Gastrocnemius medialis (tissue), 4 donors: ENCODE data around the gene ZNF846.
"Not testable (repeated sequence)": the region's sequence is repeated elsewhere in the genome, so short reads cannot be mapped to it uniquely, and the experiment has no call there.

ENCODE experiments used
- CTCF ChIP-seq, 5 experiments: fragments of 450-650 bp in 3 of 5; fragments of 200-600 bp in 2 of 5; sonication (generic) in 2 of 5; IDR thresholded peaks in 4 of 5; conservative IDR thresholded peaks in 1 of 5; 1 replicate in 4 of 5; 2 replicates in 1 of 5; pipeline ENCODE4 v1.5.1; 2016 to 2019; ENCODE audit warnings: antibody characterized with exemption in 5 of 5, mild to moderate bottlenecking in 3 of 5, moderate library complexity in 3 of 5
- POLR2A ChIP-seq, 2 donors: fragments of 450-650 bp; IDR thresholded peaks; one replicate each; pipeline ENCODE4 v1.6.1; 2017; ENCODE audit warnings: antibody characterized with exemption in 2 of 2, mild to moderate bottlenecking in 2 of 2, moderate library complexity in 2 of 2

GRCh38 chr19:9730056-9730455 is 38.5 kb downstream of the ZNF846 start:
- not testable (repeated sequence) for TF ChIP-seq CTCF (IDR thresholded peaks at IDR 0.05 in 4 of 5, conservative IDR thresholded peaks at IDR 0.05 in 1 of 5); POLR2A (IDR thresholded peaks at IDR 0.05)
